Measurements from ENCODE around the gene ZNF782.
"Not testable (repeated sequence)": the region's sequence is repeated elsewhere in the genome, so short reads cannot be mapped to it uniquely, and the experiment has no call there.

The ZNF782 gene

DNA sequence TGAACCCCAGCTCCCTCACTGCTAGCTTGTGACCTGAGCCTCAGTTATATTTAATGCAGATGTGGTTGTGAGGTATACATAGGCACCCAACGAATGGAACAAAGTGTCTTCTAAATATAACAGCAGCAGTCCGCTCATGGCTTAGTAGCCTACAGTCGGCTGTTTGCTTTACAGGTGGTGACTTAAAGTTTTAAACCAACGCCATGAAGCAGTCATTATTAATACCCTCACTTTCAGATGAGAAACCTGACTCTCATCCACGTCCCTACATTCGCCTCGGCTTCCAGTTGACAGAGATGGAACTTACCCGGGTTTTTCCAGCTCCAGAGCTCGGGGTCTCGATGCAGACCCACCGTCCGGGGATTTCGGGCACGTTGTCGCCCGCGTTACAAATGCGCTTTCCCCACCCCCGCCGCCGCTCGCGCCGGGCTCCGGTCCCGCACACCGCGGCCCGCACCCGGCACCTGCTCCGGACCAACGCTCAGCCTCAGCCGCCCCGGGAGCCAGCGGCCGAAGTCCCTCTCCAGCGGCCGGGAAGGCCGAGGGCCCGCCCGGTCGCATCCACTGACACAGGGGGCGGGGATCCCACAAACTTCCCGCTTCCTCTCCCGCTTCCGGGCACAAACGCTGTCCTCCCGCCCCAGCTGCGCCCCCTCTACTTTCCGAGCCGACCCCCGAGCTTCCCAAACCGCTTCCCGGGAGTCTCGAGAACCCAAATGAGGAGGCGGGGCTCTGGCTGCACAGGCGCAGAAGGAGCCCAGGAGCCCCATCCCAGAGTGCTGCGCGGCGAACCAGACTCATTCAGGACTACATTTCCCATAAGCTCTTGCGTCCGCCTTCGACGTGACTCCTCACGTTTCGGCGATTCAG lies at the start of gene ZNF782:
TSS of gene ZNF782 (minus strand) at position 734 of the 870 bp plus-strand sequence. CDS start 2,553 bp downstream, outside the sequence.
- DNase-seq = peak; percentile 59

DNA sequence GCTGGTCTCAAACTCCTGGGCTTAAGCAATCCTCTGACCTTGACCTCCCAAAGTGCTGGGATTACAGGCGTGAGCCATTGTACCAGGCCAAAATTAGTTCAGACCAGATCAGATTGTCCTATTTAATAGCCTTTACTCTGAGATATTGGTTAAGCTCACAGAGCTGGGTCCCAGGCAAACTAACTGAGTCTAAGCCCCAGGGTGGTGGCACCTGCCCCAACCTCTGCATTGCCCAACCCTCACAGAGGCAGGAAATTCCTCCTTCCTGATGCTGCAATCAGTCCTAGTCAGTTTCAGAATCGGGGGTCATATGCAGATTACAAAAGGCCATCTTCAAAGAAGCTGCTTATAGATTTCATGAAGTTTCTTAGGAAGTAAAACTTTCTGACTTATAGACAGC lies 45.7 kb upstream of the ZNF782 start:
- DNase-seq = not testable (repeated sequence)

DNA sequence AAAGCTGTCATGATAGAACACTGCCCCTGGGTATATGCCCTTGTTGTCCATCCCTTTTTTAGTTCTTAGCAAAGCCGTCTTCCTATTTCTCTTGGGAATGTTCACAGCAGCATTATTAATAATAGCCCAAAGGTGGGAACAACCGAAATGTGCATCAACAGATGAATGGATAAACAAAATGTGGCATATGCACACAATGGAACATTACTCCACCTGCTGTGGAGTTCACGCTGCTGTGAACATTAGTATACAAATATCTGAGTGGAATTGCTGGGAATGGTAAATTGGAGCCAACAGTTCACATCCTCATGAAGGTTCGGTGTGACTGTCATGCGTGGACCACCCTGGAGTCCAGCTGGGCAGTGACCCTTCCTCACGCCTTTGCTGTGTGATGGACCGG lies 37.8 kb upstream of the ZNF782 start:
- no peak for DNase-seq

DNA sequence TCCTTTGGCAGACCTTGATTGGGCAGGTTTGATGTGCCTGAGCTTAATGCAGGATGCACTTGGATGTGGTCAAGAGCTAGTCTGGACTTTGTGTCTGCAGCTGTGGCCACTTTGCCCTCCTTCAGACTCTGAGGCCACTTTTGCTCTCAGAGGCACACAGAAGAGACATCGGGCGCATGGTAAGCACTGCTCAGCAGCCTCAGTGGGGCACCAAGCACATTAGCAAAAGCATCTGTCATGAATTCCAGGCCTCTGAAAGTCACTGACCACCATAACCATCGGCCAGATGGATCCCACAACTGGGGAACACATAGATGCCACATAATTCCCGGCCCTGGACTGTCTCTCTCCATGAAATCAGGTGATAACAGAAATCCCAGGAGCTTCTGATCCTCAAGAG lies 34.3 kb upstream of the ZNF782 start:
- no peak for DNase-seq

DNA sequence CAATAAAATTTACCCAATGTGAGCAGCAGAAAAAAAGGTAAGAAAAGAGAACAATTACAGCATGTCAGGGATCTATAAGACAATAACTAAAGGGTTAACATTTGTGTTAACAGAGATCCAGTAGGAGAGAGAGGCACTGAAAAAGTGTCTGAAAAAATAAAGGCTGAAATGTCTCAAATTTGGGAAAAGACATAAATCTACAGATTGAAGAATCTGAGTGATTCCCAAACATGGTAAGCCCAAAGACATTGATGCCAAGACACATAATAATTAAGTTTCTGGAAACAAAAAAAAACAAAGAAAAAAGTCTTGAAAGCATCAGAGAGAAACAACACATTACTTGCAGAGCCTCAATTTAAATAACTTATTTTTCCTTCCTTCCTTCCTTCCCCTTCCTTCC lies 31.1 kb upstream of the ZNF782 start:
- no peak for DNase-seq

DNA sequence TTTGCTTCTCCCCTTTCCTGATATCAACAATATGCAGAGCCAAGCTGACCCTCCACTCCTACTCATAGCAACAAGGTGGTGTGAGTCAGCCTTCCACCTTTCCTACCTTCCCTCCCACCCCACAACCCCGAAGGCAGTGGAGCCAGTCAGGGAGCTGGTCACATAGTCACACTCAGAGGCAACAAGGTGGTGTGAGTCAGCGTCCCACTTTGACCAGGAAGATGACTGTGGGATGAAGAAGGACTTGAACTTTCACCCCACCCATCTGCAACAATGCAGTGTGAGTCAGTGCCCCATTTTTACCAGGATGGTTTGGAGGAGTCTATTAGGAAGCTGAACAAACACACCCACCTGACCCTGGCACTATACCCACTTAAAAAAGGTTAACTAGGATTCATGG lies 30.1 kb upstream of the ZNF782 start:
- DNase-seq = no peak

DNA sequence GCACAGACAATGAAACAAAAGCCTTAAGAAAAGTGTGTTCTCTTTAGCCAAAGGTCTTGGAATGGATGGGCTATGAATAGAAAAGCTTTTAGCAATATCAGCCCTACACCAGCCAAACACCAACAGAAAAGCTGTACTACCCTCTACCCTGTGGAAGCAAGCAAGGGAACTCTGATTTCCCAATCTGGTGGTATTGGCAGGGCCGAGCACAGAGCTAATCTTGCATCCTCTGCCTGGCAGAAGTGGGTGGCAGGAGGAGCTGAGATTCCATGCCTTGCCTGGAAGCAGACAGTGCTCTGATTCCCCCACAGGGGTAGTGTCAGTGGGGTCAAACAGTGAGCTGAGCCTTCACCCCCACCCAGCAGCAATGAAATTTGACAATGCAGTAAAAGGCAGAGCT lies 29.6 kb upstream of the ZNF782 start:
- DNase-seq = no peak

DNA sequence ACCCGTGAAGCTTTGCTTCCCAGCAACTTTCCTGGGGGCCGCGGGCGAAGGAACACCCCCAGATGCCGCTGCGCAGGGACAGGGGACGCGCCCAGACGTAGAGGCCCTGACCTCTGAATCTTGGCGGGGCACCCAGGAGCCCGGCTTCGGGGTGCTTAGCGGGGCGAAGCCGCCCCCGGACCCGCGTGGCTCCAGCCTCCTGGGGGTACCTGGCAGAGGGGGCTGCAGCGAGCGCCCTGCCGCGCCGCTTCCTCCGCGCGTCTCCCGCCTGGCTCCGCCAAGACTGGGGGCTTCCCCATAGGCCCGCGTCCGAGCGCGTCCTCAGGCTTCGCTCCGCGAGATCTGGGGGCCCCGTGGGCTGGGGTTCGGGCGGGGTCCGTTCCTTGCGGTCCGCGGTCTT lies 23.0 kb upstream of the ZNF782 start:
- DNase-seq = no peak

DNA sequence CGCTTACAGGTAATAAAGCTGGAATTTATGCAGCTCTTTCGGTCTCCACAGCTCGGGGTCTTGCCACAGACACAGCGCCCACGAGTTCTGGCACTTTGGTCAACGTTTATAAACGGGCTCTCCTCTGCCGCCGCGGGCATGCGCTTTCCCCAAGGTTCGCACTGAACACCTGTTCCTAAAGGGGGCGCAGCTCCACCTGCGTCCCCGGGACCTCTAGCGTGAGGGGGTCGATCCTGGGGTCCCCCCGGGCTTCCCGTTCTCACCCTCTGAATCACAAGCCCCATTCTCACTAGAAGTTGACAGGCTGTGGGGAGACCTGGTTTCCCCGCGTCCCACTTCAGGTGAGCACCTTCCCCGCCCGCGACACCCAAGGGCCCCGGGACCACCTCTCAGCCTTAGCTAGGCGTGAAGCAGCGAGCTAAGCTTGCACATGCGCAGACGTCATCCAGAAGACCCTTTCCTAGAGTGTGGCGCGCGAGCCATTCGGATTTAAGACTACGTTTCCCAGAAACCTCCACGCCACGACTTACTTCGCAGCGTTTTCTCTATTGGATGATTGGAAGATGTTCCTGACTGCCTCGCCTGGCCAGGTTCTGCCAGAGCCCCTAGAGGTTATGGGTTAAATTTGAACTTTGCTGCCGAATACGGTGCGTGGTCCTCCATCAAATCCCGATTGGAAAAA lies 21.3 kb upstream of the ZNF782 start:
- peak; percentile 64 for DNase-seq

DNA sequence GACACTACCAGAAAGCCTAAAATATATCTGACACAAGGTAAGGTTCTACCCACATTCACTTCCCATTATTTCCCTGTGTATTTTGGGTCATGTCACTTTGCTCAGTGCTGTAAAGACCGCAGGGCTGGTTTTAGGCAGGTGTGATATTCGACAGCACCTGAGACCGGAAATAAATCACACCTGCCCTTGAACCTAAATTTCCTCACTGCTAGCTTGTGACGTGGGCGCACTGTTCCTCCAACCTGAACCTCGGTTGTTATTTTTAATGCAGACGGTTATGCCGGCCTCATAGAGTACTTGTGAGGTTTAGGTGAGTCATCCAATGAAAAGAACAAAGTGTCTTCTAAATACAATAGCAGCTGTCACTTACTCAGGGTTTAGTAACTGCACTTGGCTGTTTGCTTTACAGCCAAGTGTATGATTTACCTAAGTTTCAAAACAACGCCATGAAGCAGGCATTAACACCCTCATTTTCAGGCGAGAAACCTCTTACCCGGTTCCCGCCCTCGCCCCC lies 20.7 kb upstream of the ZNF782 start:
- DNase-seq = no peak

DNA sequence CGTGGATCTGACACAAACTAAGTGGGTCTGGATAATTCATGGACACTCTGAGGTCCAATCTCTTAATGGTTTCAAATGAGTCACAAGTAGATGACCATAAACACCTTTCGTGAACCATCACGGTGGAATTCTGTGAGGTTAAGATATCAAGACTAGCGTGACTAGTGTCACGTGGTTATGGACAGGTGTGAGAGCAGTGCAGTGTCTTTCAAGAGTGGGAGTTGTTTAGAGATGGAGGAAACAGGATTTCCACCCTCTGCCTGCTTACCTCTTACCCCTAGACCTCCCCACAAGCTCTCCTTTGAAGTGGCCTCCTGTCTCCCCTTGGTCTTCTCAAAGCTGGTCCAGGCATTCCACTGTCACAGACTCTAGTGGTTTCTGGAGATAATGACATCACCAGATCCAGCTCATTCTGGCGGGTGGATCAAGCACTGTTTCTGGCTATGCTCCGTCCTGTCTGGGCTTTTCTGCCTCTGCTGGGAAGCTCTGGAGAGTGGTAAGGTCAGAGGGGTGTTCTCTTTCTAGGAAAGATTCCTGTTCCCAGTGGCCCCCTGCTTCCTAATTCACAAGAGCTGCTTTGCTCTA lies 20.0 kb upstream of the ZNF782 start:
- DNase-seq = no peak

DNA sequence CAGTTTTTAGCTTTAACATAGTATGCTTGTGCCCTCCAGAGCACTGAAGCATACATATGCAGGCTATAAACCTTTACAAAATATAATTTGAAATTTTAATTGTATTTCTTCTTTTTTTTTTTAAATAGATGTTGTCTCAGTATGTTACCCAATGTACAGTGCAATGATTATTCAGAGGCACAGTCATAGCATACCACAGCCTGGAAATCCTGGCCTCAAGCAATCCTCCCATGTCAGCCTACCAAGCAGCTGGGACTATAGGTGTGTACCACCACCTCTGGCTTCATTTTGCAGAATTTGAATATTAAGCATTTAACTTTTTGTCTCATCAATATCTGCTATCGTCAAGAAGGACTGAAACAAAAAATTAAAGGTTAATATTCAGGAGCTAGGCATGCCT lies 16.9 kb upstream of the ZNF782 start:
- no peak for DNase-seq

DNA sequence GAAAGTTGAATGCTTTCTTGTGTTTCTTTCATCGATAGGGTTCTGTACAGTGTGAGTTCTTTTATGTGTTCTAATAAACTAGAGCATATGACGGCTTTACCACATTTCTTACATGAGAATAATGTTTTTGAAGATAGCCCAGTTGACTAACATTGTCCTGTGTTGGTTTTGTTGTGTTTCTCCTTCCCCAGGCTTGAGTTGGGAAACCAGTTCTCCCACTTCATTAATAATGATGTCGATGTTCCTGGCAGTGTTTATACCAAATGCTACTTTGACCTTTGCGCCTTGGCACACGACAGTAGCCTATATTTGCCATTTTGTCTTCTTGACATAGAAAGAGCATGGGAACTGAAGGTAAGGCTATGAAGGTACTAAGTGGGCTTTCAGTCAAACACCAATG lies 14.4 kb upstream of the ZNF782 start:
- no peak for DNase-seq

DNA sequence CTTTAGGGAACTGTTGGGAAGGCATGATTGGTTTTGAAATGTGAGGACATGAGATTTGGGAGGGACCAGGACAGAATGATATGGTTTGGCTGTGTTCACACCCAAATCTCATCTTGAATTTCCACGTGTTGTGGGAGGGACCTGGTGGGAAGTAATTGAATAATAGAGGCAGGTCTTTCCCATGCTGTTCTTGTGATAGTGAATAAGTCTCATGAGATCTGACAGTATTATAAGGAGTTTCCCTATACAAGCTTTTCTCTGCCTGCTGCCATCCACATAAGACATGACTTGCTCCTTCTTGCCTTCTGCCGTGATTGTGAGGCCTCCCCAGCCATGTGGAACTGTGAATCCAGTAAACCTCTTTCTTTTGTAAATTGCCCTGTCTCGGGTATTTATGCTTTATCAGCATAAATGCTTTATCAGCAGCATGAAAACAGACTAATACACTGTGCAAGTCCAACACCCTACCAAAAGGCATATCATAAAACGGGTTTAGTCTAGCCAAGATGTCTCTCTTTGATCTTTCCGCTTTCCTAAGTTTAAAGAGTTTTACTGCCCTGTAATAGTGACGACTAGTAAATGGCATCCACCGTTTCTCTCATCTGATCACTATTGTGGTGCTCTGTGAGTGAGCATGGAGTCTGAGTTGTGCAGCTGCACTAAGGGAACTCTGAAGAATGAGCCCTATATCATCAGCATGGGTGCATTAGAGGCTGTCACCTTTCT lies 12.9 kb upstream of the ZNF782 start:
- DNase-seq = no peak

DNA sequence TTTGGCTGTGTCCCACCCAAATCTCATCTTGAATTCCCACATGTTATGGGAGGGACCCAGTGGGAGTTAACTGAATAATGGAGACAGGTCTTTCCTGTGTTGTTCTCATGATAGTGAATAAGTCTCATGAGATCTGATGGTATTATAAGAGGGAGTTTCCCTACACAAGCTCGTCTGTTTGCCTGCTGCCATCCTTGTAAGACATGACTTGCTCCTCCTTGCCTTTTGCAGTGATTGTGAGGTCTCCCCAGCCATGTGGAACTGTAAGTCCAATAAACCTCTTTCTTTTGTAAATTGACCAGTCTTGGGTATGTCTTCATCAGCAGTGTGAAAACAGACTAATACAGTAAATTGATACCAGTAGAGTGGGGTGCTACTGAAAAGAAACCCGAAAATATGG lies 10.9 kb upstream of the ZNF782 start:
- not testable (repeated sequence) for DNase-seq

DNA sequence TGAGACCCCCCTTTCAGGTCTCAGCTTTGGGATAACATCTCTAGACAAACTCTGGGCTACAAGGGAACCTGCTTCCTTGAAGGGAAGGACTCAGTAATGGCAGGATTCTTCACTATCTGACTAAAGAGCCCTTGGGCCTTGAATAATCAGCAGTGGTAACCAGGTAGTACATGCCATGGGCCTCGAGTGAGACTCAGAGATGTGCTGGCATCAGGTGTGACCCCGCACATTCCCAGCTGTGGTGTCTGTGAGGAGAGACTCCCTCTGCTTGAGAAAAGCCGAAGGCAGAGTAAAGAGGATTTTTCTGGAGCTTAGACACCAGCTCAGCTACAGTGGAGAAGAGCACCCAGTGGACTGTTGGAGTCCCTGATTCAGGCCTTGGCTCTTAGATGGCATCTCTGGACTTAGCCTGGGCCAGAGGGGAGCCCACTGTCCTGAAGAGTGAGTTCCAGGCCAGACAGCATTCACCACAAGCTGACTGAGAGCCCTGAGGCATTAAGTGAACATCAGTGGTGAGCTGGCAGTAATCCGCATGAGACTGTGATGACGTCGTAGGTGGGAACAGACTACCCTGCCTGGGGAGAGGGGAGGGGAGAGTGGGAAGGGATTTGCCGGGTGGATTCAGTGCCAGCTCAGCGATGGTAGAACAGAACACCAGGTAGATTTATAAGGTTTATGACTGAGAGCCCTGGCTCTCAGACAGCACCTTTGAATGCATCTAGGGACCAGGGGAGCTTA lies 5.3 kb upstream of the ZNF782 start:
- DNase-seq = no peak

DNA sequence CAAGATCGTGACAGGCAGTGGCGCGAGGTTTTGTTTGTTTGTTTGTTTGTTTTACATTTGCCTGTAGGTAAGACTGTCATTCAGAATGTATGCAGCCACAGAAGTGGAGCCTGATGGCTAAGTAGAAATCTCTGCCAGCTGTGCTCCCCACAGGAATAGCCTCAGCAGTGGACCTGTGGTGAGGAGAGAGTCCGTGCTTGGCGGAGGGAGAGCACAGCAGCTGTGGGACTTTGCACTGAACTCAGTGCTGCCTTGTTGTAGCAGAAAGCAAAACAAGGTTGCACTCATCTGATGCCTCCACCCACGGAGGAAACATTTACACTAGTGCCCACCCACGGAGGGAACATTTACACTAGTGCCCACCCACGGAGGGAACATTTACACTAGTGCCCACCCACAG lies 4.4 kb upstream of the ZNF782 start:
- no peak for DNase-seq

DNA sequence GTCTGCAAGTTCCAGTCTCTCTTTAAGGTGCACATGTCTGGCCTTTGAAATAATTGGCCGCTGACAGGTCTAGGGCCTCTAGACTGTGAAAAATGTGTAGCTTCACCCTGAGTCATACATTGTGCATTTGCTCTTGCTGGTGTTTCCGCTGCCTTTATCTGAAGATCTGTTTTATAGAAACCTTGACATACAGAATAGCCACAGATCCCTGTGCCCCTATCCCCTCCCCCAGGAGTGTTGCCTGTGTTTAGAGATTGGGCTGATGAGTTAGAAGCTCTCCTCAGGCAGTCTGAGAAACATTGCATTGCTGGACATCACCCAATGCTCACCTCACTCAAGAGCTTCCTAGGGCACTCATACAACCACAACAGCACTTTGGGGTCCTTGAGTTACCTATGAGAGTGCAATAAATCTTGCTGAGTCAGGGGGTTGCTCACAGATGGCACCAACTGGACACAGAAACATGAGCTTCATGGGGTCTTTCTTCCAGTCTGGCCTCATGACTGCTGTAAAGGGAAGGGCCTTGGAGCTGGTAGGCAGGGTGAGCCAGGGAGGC lies 3.8 kb upstream of the ZNF782 start:
- DNase-seq = no peak

DNA sequence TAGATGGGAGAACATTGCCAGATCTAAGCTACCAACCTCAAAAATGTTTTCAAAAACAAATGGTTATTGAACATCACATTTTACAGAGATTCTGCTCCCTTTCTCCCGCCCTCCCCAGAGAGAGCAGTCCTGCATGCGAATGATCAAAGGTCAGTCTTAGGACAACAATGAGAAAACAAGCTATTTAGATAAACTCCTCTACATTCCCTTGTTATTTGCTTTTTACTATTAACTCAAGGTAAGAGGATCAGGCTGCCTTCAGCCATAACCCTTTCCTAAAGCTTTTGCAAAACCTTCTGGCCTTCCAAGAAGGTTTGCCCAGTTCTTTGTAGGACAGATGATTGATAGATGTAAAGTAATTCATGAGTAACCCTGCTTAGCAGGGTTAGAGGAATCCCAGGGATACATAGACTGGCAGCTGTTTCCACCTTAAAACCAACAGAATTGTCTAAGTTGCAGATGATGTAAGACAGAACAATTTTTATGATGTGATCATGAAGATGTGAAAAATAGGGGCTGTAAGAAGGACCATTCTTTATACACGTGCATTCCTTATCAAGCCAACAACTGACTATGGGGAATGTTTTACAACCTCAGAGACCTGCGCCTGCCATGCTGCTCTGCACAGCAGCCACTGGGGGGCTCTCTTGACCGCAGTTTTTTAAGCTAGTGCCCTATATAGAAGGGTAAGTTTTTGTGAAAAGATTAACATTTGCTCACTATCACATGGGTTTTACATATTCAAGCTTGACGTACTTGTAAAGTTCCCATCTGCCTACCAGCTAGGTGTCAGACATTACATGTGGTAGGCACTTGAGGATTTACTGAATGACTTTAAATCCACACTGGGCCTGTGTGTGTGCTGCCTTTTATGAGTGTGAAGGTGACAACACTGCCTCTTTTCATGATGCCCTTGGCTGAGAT lies 2.3 kb upstream of the ZNF782 start:
- no peak for DNase-seq

DNA sequence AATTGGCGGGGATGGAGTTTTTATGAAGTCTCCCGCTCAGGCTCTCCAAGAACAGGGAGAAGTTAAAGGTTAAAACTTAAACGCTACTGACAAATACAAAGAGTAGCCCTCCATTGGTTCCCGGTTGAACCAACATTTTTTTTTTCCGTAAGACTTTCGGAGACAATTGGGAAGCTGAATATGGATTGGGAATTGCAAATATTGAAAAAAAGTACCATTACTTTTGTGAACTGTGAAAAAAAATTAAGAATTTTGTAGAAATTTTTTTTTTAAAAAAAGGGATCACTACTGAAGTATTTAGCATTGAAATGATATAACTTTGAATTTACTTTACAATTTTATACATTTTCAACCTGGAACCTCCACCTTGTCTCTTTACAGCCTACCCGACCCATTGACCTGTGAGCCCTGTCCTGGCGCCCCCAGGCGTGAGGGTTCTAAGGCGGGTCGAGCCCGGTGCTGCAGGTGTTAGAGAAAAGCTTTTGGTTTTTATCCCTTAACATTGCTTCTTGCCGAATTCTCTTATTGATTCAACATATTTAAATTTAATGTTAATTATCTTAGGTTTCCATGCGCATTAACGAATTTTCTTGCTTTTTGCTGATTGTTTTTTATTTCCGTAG lies 448 bp upstream of the ZNF782 start:
- no peak for DNase-seq

All from SIG-M5 (cell line).